Panc1 (cell line): Measurements from ENCODE around the gene CCDC71. TPM values are rescaled to one million over a fixed set of nuclear protein-coding genes. Genes with fewer than 3 reads are reported as not detected.

Experiments
- ATAC-seq: fragments of 200-7000 bp; cut with Tn5 transposase; 2 replicates; pipeline ENCODE4 v1.9.1; 2020; ENCODE audit warnings: mild to moderate bottlenecking, moderate library complexity
- BruUV-seq: library from RNA; stranded (reverse); fragments of 400-500 nt; replicated peaks from 2 replicates; lab custom pipeline; 2021; lab: Mats Ljungman, UMichigan
- CTCF ChIA-PET: fragments of 300-600 bp; sonication (Branson Sonifier 250); formaldehyde crosslinking; loops from one replicate; lab custom pipeline; 2022; ENCODE audit warnings: antibody characterized with exemption; lab: Charles Lee
- POLR2A ChIA-PET: fragments of 300-600 bp; sonication (Branson Sonifier 250); formaldehyde crosslinking; loops from one replicate; lab custom pipeline; 2022; ENCODE audit warnings: antibody characterized with exemption; lab: Charles Lee
- DNase-seq: peaks from one replicate; pipeline ENCODE4 v3.0.0-alpha.2; 2010; ENCODE audit warnings: low read depth, low spot score
- H3K27ac ChIP-seq: 2 replicates; pipeline ENCODE4 v1.5.1; 2011; ENCODE audit warnings: mild to moderate bottlenecking, low read length, inconsistent platforms
- H3K27me3 ChIP-seq: fragments of 200-500 bp; sonication (Bioruptor generic); 2 replicates; pipeline ENCODE4 v1.6.0; 2014; ENCODE audit warnings: low read length, inconsistent platforms; ENCODE audit not compliant: control insufficient read depth, insufficient read depth
- H3K36me3 ChIP-seq: fragments of 200-500 bp; sonication (Bioruptor generic); 2 replicates; pipeline ENCODE4 v1.5.1; 2014; ENCODE audit warnings: inconsistent platforms, mild to moderate bottlenecking, low read length, moderate library complexity; ENCODE audit not compliant: control insufficient read depth, insufficient read depth
- H3K4me1 ChIP-seq: 2 replicates; pipeline ENCODE4 v1.5.1; 2011; ENCODE audit warnings: inconsistent platforms, mild to moderate bottlenecking, low read length, moderate library complexity; ENCODE audit not compliant: control insufficient read depth, insufficient read depth
- H3K4me3 ChIP-seq, 2 experiments: 2 replicates each; pipeline ENCODE4 v1.5.1; 2011 to 2012; ENCODE audit warnings: low read depth in 2 of 2, low read length in 2 of 2, mild to moderate bottlenecking in 2 of 2, inconsistent platforms in 1 of 2, moderate library complexity in 1 of 2
- H3K9me3 ChIP-seq: fragments of 200-500 bp; sonication (Bioruptor generic); 2 replicates; pipeline ENCODE4 v1.5.1; 2014; ENCODE audit warnings: low read depth, mild to moderate bottlenecking, inconsistent platforms, low read length, moderate library complexity; ENCODE audit not compliant: control insufficient read depth, insufficient read depth
- CTCF ChIP-seq: fragments of 450-650 bp; IDR thresholded peaks from 2 replicates; pipeline ENCODE4 v1.5.1; 2017; ENCODE audit warnings: mild to moderate bottlenecking
- POLR2AphosphoS5 ChIP-seq: IDR thresholded peaks from 2 replicates; pipeline ENCODE4 v1.6.1; 2012; ENCODE audit warnings: mild to moderate bottlenecking, low read depth, low read length, moderate library complexity
- REST ChIP-seq, 2 experiments: IDR thresholded peaks; 2 replicates each; pipeline ENCODE4 v1.6.1; 2011 to 2012; ENCODE audit warnings: low read depth in 2 of 2, control low read depth in 1 of 2, low read length in 1 of 2, mild to moderate bottlenecking in 1 of 2, moderate library complexity in 1 of 2; ENCODE audit not compliant: insufficient read depth in 1 of 2
- SIN3A ChIP-seq: IDR thresholded peaks from 2 replicates; pipeline ENCODE4 v1.6.1; 2012; ENCODE audit warnings: low read depth, mild to moderate bottlenecking, low read length, moderate library complexity, borderline replicate concordance; ENCODE audit not compliant: insufficient read depth
- TCF7L2 ChIP-seq: IDR thresholded peaks from 2 replicates; pipeline ENCODE4 v1.6.1; 2011; ENCODE audit warnings: mild to moderate bottlenecking, low read depth, low read length, inconsistent platforms
- in situ Hi-C: cut with HindIII; loops from 2 replicates; pipeline ENCODE4 v1.10.0; 2016; ENCODE audit warnings: low sequenced_read_pairs, low pct_unique_long_range_greater_than_20kb
- intact Hi-C: fragments of 100-400 bp; cut with micrococcal nuclease; formaldehyde crosslinking; loops from one replicate; pipeline ENCODE4 v1.10.0; 2022; ENCODE audit not compliant: unreplicated experiment
- total RNA-seq: library from RNA; stranded (reverse); gene quantifications from one replicate; pipeline ENCODE4 v1.2.1, GENCODE V29; 2021; ENCODE audit not compliant: unreplicated experiment

CCDC71 gene
- total RNA-seq, 1 experiment from 2014 or later: 14.1 TPM

GRCh38 chr3:49122886-49123545 lies 43.1 kb downstream of the CCDC71 start:
- H3K9me3 ChIP-seq: no peaks in the 10 kb centered on the region
- no peaks in the 10 kb centered on the region; the same call in 1 of the 2 replicates for H3K36me3 ChIP-seq
- in situ Hi-C loops (no loop called here), intact Hi-C loops (no loop called here)
- POLR2A ChIA-PET: no interaction called here
- peaks cover 8% of the 10 kb centered on the region for H3K4me1 ChIP-seq
- no peak for DNase-seq
- no peak overlapping the region for H3K27ac ChIP-seq
- CTCF ChIA-PET: no interaction called here
- no peak overlapping the region for H3K4me3 ChIP-seq
- ATAC-seq: no peak
- BruUV-seq: no TSS peak
- H3K27me3 ChIP-seq: no peaks in the 10 kb centered on the region
- TF ChIP-seq POLR2AphosphoS5 (no peak), CTCF (no peak), SIN3A (no peak), REST (IDR thresholded peaks at IDR 0.05; ENCODE audit: insufficient read depth in 1 of 2, low read depth in 2 of 2, low read length in 1 of 2) (no peak), TCF7L2 (no peak)

DNA sequence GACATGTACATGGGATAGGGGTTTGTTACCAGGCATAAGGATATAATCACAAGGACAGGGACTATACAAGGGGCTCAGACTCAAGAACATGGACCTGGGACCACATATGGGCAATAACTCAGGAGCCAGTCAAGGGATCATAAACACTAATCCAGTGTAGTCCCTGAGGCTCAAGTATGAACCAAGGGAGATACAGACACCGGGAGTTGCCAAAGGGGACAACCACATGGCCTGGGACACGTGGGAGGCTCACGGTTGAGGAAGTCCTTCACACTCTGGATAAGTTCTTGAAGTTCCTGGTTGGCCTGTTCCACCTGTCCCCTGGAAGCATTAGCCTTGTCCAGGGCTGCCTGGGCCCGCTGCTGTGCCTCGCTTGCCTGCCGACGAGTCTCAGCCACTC lies 43.7 kb downstream of the CCDC71 start:
- ChIA-PET CTCF (no interaction called here), POLR2A (no interaction called here)
- no peaks in the 10 kb centered on the region; the same call in 1 of the 2 replicates for H3K36me3 ChIP-seq
- no peak for TF ChIP-seq SIN3A
- TF ChIP-seq REST (IDR thresholded peaks at IDR 0.05; ENCODE audit: insufficient read depth in 1 of 2, low read depth in 2 of 2, low read length in 1 of 2): no peak
- no peak for TF ChIP-seq TCF7L2
- TF ChIP-seq POLR2AphosphoS5: no peak
- no peak for TF ChIP-seq CTCF
- peaks cover 8% of the 10 kb centered on the region for H3K4me1 ChIP-seq
- intact Hi-C loops (no loop called here), in situ Hi-C loops (no loop called here)
- no peak overlapping the region for H3K27ac ChIP-seq
- DNase-seq (no peak), ATAC-seq (no peak)
- no TSS peak for BruUV-seq
- no peaks in the 10 kb centered on the region for H3K9me3 ChIP-seq
- no peaks in the 10 kb centered on the region for H3K27me3 ChIP-seq
- no peak overlapping the region for H3K4me3 ChIP-seq
